Measurements from ENCODE around the gene CEP112.

The CEP112 gene

GRCh38 chr17:65618516-65618915 lies 573.4 kb downstream of the CEP112 start:
- Histone ChIP-seq H2AFZ (ENCODE audit: low read length) (no peak overlapping the region), H4K20me1 (ENCODE audit: insufficient read depth, low read length) (no peaks in the 10 kb centered on the region), H3K4me1 (ENCODE audit: low read length) (no peaks in the 10 kb centered on the region), H3K27me3 (replicated peaks; ENCODE audit: insufficient read depth, low read length) (no peaks in the 10 kb centered on the region), H3K4me2 (ENCODE audit: low read depth, low read length) (no peak overlapping the region), H3F3A (ENCODE audit: insufficient read depth, low read length) (no peaks in the 10 kb centered on the region), H3K9me3 (replicated peaks; ENCODE audit: insufficient read depth, low read length) (no peaks in the 10 kb centered on the region), H3K9me2 (replicated peaks; ENCODE audit: insufficient read depth, low read length) (no peaks in the 10 kb centered on the region), H3K27ac (ENCODE audit: low read length) (no peak overlapping the region), H3K79me2 (ENCODE audit: low read length) (no peaks in the 10 kb centered on the region), H3K36me3 (replicated peaks; ENCODE audit: insufficient read depth, low read length) (no peaks in the 10 kb centered on the region), H3K4me3 (ENCODE audit: low read length) (no peak overlapping the region), H3K9ac (ENCODE audit: low read length) (no peak overlapping the region)
- DNase-seq: no peak
- TF ChIP-seq EZH2 (optimal IDR thresholded peaks at IDR 0.05; ENCODE audit: low read depth, low read length): no peak
- no peak for TF ChIP-seq EZH2phosphoT487 (IDR thresholded peaks at IDR 0.05; ENCODE audit: low read length)

GRCh38 chr17:65617496-65617895 lies 574.4 kb downstream of the CEP112 start:
- Histone ChIP-seq H3K9ac (ENCODE audit: low read length) (no peak overlapping the region), H3K27ac (ENCODE audit: low read length) (no peak overlapping the region), H3K4me1 (ENCODE audit: low read length) (no peaks in the 10 kb centered on the region), H3K9me3 (replicated peaks; ENCODE audit: insufficient read depth, low read length) (no peaks in the 10 kb centered on the region), H3K9me2 (replicated peaks; ENCODE audit: insufficient read depth, low read length) (no peaks in the 10 kb centered on the region), H3K4me2 (ENCODE audit: low read depth, low read length) (no peak overlapping the region), H2AFZ (ENCODE audit: low read length) (no peak overlapping the region), H3F3A (ENCODE audit: insufficient read depth, low read length) (no peaks in the 10 kb centered on the region), H4K20me1 (ENCODE audit: insufficient read depth, low read length) (no peaks in the 10 kb centered on the region), H3K36me3 (replicated peaks; ENCODE audit: insufficient read depth, low read length) (no peaks in the 10 kb centered on the region), H3K4me3 (ENCODE audit: low read length) (no peak overlapping the region), H3K79me2 (ENCODE audit: low read length) (no peaks in the 10 kb centered on the region), H3K27me3 (replicated peaks; ENCODE audit: insufficient read depth, low read length) (no peaks in the 10 kb centered on the region)
- TF ChIP-seq EZH2 (optimal IDR thresholded peaks at IDR 0.05; ENCODE audit: low read depth, low read length) (no peak), EZH2phosphoT487 (IDR thresholded peaks at IDR 0.05; ENCODE audit: low read length) (no peak)
- TF ChIP-seq, protein P1, sequence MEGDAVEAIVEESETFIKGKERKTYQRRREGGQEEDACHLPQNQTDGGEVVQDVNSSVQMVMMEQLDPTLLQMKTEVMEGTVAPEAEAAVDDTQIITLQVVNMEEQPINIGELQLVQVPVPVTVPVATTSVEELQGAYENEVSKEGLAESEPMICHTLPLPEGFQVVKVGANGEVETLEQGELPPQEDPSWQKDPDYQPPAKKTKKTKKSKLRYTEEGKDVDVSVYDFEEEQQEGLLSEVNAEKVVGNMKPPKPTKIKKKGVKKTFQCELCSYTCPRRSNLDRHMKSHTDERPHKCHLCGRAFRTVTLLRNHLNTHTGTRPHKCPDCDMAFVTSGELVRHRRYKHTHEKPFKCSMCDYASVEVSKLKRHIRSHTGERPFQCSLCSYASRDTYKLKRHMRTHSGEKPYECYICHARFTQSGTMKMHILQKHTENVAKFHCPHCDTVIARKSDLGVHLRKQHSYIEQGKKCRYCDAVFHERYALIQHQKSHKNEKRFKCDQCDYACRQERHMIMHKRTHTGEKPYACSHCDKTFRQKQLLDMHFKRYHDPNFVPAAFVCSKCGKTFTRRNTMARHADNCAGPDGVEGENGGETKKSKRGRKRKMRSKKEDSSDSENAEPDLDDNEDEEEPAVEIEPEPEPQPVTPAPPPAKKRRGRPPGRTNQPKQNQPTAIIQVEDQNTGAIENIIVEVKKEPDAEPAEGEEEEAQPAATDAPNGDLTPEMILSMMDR (IDR thresholded peaks at IDR 0.05; ENCODE audit: low read length): no peak
- DNase-seq: no peak

DNA sequence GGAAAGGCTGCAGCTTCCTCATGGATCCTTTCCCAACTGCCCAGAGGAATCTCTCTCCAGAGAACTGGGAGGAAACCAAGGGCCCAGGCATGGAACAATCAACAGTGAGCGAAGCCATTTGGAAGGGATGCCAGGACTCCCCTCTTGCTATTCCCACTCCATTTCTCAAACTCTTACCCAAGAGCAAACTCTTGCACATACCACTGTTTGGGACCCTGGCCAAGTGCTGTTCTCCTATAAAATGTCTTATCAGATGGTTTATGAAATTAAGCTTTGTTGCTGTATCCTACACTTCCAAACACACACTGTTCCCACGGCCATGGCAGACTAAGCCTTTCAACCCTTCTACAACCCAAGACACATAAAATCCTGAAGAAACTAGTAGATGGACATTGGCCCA lies 582.2 kb downstream of the CEP112 start:
- Histone ChIP-seq H3K4me2 (ENCODE audit: low read depth, low read length) (no peak overlapping the region), H2AFZ (ENCODE audit: low read length) (no peak overlapping the region), H3K27ac (ENCODE audit: low read length) (no peak overlapping the region), H3K4me3 (ENCODE audit: low read length) (no peak overlapping the region), H4K20me1 (ENCODE audit: insufficient read depth, low read length) (no peaks in the 10 kb centered on the region), H3F3A (ENCODE audit: insufficient read depth, low read length) (no peaks in the 10 kb centered on the region), H3K9me3 (replicated peaks; ENCODE audit: insufficient read depth, low read length) (no peaks in the 10 kb centered on the region), H3K4me1 (ENCODE audit: low read length) (no peaks in the 10 kb centered on the region), H3K36me3 (replicated peaks; ENCODE audit: insufficient read depth, low read length) (no peaks in the 10 kb centered on the region), H3K9me2 (replicated peaks; ENCODE audit: insufficient read depth, low read length) (no peaks in the 10 kb centered on the region), H3K27me3 (replicated peaks; ENCODE audit: insufficient read depth, low read length) (no peaks in the 10 kb centered on the region), H3K79me2 (ENCODE audit: low read length) (no peaks in the 10 kb centered on the region), H3K9ac (ENCODE audit: low read length) (no peak overlapping the region)
- no peak for TF ChIP-seq EZH2 (optimal IDR thresholded peaks at IDR 0.05; ENCODE audit: low read depth, low read length)
- DNase-seq: no peak

GRCh38 chr17:65609286-65609685 lies 582.6 kb downstream of the CEP112 start:
- Histone ChIP-seq H3K27ac (ENCODE audit: low read length) (no peak overlapping the region), H4K20me1 (ENCODE audit: insufficient read depth, low read length) (no peaks in the 10 kb centered on the region), H3K4me1 (ENCODE audit: low read length) (no peaks in the 10 kb centered on the region), H3K9me3 (replicated peaks; ENCODE audit: insufficient read depth, low read length) (no peaks in the 10 kb centered on the region), H3K9ac (ENCODE audit: low read length) (no peak overlapping the region), H3K27me3 (replicated peaks; ENCODE audit: insufficient read depth, low read length) (no peaks in the 10 kb centered on the region), H2AFZ (ENCODE audit: low read length) (no peak overlapping the region), H3K4me2 (ENCODE audit: low read depth, low read length) (no peak overlapping the region), H3K36me3 (replicated peaks; ENCODE audit: insufficient read depth, low read length) (no peaks in the 10 kb centered on the region), H3K79me2 (ENCODE audit: low read length) (no peaks in the 10 kb centered on the region), H3K9me2 (replicated peaks; ENCODE audit: insufficient read depth, low read length) (no peaks in the 10 kb centered on the region), H3F3A (ENCODE audit: insufficient read depth, low read length) (no peaks in the 10 kb centered on the region), H3K4me3 (ENCODE audit: low read length) (no peak overlapping the region)
- TF ChIP-seq EZH2phosphoT487 (IDR thresholded peaks at IDR 0.05; ENCODE audit: low read length) (no peak), EZH2 (optimal IDR thresholded peaks at IDR 0.05; ENCODE audit: low read depth, low read length) (no peak)
- TF ChIP-seq, protein P1 (IDR thresholded peaks at IDR 0.05; ENCODE audit: low read length): no peak
- DNase-seq: no peak

Data from MM.1S (cell line).